Measurements from ENCODE around the gene CD79A. TPM values are rescaled to one million over a fixed set of nuclear protein-coding genes. Genes with fewer than 3 reads are reported as not detected.
"Not testable (repeated sequence)": the region's sequence is repeated elsewhere in the genome, so short reads cannot be mapped to it uniquely, and the experiment has no call there.

The CD79A gene
- total RNA-seq, 1 experiment from 2014 or later: 0.59 TPM

GRCh38 chr19:41913538-41914423, 36.7 kb downstream of the CD79A start:
- no peaks in the 10 kb centered on the region for H3K9me2 ChIP-seq (ENCODE audit: insufficient read depth)
- DNase-seq: no peak
- intact Hi-C loops (cut with micrococcal nuclease; ENCODE audit: unreplicated experiment): no loop called here
- H3K79me2 ChIP-seq (ENCODE audit: low read depth): no peaks in the 10 kb centered on the region
- H3K36me3 ChIP-seq (ENCODE audit: low read depth): no peaks in the 10 kb centered on the region
- H2AFZ ChIP-seq: no peak overlapping the region
- H3K27ac ChIP-seq: no peak overlapping the region
- no peaks in the 10 kb centered on the region for H3K9me3 ChIP-seq (ENCODE audit: insufficient read depth, low read depth)
- peaks cover 17% of the 10 kb centered on the region; the same call in 1 of the 2 replicates for H3F3A ChIP-seq (ENCODE audit: insufficient read depth, low read depth)
- BruUV-seq (replicated peaks): no TSS peak
- TF ChIP-seq CTCF (conservative IDR thresholded peaks at IDR 0.05): no peak
- no peak for TF ChIP-seq EZH2 (IDR thresholded peaks at IDR 0.05; ENCODE audit: low read depth)
- POLR2A ChIA-PET (ENCODE audit: unreplicated experiment): no interaction called here
- H4K20me1 ChIP-seq (ENCODE audit: insufficient read depth): no peaks in the 10 kb centered on the region
- H3K4me2 ChIP-seq: no peak overlapping the region
- no peak overlapping the region for H3K4me3 ChIP-seq
- no peaks in the 10 kb centered on the region for H3K4me1 ChIP-seq (replicated peaks; ENCODE audit: insufficient read depth)
- CTCF ChIA-PET: no interaction called here
- H3K27me3 ChIP-seq (ENCODE audit: insufficient read depth, low read depth): peaks cover 39% of the 10 kb centered on the region

GRCh38 chr19:41914424-41914834, 37.4 kb downstream of the CD79A start:
- H3K9me2 ChIP-seq (ENCODE audit: insufficient read depth); H3K4me1 ChIP-seq (replicated peaks; ENCODE audit: insufficient read depth); H3K9me3 ChIP-seq (ENCODE audit: insufficient read depth, low read depth); H3K4me3 ChIP-seq; BruUV-seq (replicated peaks); intact Hi-C loops (cut with micrococcal nuclease; ENCODE audit: unreplicated experiment); H3K27ac ChIP-seq; CTCF ChIA-PET; H3K4me2 ChIP-seq; H4K20me1 ChIP-seq (ENCODE audit: insufficient read depth); H3K36me3 ChIP-seq (ENCODE audit: low read depth); H3K79me2 ChIP-seq (ENCODE audit: low read depth); DNase-seq; H2AFZ ChIP-seq; POLR2A ChIA-PET (ENCODE audit: unreplicated experiment): not testable (repeated sequence)
- Histone ChIP-seq H3K27me3 (ENCODE audit: insufficient read depth, low read depth) (peaks cover 39% of the 10 kb centered on the region), H3F3A (ENCODE audit: insufficient read depth, low read depth) (peaks cover 23% of the 10 kb centered on the region; the same call in 1 of the 2 replicates)

GRCh38 chr19:41915021-41915775, 38.1 kb downstream of the CD79A start:
- Histone ChIP-seq H3K4me1 (replicated peaks; ENCODE audit: insufficient read depth) (no peaks in the 10 kb centered on the region), H2AFZ (no peak overlapping the region), H3K27ac (no peak overlapping the region), H4K20me1 (ENCODE audit: insufficient read depth) (no peaks in the 10 kb centered on the region), H3K9me3 (ENCODE audit: insufficient read depth, low read depth) (no peaks in the 10 kb centered on the region), H3K79me2 (ENCODE audit: low read depth) (no peaks in the 10 kb centered on the region), H3K4me3 (no peak overlapping the region), H3K4me2 (no peak overlapping the region), H3K9me2 (ENCODE audit: insufficient read depth) (no peaks in the 10 kb centered on the region), H3K36me3 (ENCODE audit: low read depth) (no peaks in the 10 kb centered on the region), H3K27me3 (ENCODE audit: insufficient read depth, low read depth) (peaks cover 39% of the 10 kb centered on the region), H3F3A (ENCODE audit: insufficient read depth, low read depth) (peaks cover 27% of the 10 kb centered on the region; the same call in 1 of the 2 replicates)
- no TSS peak for BruUV-seq (replicated peaks)
- ChIA-PET CTCF (no interaction called here), POLR2A (ENCODE audit: unreplicated experiment) (no interaction called here)
- no peak for TF ChIP-seq EZH2 (IDR thresholded peaks at IDR 0.05; ENCODE audit: low read depth)
- no peak for TF ChIP-seq CTCF (conservative IDR thresholded peaks at IDR 0.05)
- intact Hi-C loops (cut with micrococcal nuclease; ENCODE audit: unreplicated experiment): no loop called here
- no peak for DNase-seq

Data from PC-9 (cell line).